ENCODE measurements around the gene CAP2.
"Not testable (repeated sequence)": the region's sequence is repeated elsewhere in the genome, so short reads cannot be mapped to it uniquely, and the experiment has no call there.

The CAP2 gene

DNA sequence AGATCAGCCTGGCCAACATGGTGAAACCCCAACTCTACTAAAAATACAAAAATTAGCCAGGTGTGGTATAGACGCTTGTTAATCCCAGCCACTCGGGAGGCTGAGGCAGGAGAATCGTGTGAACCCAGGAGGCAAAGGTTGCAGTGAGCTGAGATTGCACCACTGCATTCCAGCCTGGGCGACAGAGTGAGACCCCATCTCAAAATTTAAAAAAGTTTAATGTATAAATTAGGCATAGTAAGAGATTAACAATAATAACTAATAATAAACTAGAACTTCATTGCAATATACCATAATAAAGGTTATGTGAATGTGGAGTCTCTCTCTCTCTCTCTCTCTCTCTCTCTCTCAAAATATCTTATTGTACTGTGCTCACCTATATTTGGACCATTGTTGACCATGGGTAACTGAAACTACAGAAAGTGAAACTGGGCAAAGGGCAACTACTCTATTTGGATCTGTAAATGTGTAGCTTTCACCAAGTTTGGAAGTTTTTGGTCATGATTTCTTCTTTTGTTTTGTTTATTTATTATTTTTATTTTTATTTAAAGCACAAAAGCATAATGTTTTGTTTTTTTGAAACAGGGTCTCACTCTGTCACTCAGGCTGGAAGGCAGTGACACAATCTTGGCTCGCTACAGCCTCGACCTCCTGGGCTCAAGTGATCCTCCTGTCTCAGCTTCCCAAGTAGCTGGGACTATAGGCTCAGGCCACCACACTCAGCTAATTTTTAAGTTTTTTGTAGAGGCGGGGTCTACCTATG, 12.0 kb downstream of the CAP2 start:
- not testable (repeated sequence) for DNase-seq

DNA sequence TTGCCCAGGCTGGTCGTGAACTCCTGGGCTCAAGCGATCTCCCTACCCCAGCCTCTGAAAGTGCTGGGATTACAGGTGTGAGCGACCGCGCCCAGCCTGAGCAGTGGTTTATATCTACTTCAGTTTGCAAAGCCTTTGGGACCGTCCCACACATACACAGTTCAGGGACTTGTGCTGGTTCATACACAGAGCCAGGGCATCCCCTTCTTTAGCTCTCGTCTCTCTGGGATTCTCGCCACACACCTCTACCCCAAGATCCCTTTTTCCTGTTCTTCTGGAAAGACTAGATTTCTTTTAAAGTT, 12.5 kb downstream of the CAP2 start:
- DNase-seq: no peak

GRCh38 chr6:17408081-17408480, 14.7 kb downstream of the CAP2 start:
- DNase-seq: no peak

DNA sequence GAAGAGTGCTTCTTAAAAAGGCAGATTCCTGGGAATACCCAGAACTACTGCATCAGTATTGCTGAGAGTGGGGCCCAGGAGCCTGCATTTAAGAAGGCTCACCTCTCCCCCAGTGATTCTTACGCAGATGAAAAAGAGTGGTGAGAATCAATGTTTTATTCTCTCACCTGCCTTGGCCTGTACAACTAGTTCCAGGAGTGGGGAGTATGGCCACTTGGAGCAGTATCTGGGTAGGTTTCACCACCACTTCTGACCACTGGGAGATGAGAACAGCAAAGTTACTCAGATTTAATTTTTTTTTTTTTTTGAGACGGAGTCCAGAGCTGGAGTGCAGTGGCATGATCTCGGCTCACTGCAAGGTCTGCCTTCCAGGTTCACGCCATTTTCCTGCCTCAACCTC, 16.9 kb downstream of the CAP2 start:
- no peak for DNase-seq

DNA sequence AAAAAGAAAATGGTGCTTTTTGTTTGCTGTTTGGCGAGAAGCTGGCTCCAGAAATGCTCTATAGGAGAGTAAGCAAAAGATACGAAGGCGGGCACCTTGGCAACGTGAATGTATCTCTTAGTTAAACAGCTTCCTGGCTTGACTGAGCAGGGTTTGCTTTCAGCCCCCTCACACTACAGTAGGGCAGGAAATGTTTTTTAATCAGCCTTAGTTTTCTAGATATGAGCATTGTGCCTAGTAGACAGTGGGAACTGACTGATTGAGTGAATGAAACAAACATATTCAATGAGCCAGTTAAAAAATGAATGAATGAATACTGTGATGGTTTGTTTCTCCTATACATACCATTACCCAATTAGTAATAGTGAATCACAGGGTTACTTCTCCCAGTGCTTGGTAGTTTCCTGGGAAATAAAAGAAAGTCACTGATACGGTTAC, 19.9 kb downstream of the CAP2 start:
- DNase-seq: no peak

GRCh38 chr6:17414395-17414794, 21.0 kb downstream of the CAP2 start:
- not testable (repeated sequence) for DNase-seq

DNA sequence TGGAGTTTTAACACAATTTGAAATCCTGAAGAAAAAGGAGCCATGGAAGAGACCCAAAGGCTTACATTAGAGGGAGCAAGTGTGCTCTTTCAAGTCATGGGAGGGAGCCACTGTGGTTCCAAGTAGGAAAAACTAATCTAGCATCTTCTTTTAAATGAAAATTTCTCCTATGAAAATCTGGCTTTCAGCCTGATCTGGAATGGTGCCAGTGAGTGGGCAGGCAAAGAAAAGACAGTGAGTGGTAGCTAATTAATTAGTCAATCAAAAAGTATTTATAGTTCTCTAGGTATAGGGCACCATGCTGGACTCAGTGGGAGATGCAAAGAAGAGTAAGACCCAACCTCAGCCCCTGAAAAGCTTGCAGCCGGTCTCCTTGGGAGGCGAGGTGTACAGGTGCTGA, 21.9 kb downstream of the CAP2 start:
- no peak for DNase-seq

DNA sequence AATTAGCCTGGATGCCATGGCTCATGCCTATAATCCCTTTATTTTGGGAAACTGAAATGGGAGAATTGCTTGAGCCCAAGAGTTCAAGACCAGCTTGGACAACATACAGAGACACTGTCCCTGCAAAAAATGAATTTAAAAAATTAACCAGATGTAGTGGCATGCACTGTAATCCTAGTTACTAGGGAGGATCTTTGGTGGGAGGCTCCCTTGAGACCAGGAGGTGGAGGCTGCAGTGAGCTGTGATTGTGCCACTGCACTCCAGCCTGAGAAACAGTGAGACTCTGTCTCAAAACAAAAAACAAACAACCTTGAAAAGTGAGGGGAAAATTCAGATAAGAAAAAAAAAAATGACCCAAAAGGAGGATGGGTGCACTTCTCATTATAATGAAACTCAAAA, 23.4 kb downstream of the CAP2 start:
- no peak for DNase-seq

- no peak for DNase-seq
These were observed 24.4 kb downstream of the CAP2 start for GRCh38 chr6:17417817-17418216.

DNA sequence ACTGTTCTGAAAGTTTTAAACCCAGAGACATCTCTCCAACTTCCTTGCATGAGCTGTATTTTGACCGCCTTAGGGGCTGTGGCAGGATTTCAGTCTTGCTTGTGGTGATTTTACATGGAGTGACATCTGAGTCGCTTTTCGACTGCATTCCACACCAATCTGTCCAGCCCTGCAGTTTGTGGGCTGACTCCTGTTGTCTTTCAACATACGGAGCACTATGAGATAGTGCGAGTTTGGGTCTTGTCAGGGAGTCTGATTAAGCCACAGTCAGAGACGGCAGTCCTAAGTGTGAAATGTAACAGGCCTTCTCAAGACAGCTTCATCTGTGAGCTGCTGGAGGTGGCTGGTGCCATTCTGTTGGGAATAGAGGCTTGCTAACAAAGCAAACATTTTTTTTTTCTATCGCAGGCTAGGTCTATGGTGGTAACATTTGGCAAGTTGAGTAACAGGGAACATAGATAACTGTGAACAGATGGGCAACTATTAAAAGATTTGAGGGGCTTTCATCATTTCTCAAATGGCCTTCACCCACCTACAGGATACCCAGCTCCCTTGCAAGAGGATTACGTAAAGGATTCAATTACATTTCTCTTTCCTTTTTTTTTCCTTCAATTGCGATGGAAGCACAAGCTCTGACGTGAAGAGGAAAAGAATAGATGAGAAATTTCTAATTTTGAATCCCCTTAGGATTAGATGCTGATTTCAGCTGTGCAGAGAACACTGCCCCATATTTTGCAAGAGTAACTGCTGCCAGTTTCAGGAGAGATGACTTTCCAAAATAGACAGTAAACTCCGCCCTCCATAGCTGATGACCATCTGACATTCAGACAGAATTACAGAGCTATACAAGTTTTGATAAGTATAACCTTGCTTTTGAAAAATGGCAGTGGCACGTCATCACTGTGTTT, 25.1 kb downstream of the CAP2 start:
- DNase-seq: no peak

DNA sequence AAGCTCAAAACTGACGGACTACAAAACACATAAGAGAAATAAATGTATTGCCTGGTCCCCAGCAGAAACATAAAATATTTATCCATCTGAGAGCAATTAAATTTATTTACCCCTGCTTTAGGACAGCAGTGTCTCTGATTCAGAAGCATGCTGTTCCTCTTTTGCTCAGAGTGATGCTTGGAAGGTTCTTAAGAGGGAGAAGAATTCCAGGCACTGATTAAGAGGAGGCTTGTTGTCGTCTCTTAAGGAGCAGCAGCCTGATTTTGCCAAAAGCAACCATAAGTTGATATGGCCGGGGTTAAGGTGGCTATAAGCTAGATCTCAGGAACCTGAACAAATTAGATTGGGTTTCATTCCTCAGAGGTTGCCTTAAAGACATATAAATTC, 25.8 kb downstream of the CAP2 start:
- no peak for DNase-seq

DNA sequence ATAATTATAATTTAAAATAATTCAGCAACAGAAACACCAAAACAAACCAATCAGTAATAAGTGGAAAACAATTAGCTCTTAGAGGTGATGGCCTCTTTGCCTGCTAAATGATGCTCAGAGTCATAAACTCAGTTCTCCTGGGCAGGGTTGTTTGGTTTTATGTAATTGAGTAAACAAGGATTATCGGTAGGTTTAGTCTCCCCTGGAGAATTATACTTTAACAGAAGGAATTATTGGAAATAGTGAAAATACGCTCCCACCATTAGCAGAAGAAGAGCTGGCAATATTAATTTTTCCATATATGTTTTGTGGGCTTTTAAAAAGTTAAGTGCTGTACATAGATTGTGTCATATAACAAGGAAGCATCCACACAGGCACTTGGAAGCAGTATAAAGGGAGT, 27.0 kb downstream of the CAP2 start:
- no peak for DNase-seq

DNA sequence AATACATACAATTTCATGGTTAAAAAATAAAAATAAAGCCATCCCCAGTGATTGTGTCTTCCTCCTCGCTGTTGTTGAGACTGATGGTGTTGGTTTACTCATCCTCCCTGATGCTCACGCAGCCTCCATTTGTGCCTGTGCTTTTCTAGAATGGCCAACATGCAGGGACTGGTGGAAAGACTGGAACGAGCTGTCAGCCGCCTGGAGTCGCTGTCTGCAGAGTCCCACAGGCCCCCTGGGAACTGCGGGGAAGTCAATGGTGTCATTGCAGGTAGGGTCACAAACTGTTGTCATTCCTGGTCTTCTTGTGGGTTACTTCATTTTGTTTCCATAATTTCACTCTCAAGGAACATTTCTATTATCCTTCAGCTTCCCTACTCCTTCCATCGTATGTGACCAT, 28.0 kb downstream of the CAP2 start:
- no peak for DNase-seq

DNA sequence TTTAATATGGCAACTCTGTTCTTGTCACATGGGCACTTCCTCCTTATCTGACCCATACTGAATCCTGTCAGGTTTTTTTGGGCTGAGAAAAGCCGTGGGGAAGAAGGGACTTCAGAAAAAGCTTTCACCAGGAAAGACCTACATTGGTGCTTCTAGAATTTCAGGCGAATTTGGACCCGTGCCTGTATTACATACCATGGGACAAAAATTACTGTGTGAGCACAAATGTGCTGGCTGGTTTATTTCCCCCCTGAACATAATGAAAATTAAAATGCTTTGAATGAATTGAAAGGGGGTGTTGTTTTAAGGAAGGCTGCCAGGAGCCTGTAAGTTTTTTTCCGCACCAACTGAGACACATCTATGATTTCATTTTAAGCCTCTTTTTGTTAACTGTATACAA, 29.6 kb downstream of the CAP2 start:
- DNase-seq: no peak

- DNase-seq: no peak
These were observed 33.7 kb downstream of the CAP2 start for GRCh38 chr6:17427062-17427461.

DNA sequence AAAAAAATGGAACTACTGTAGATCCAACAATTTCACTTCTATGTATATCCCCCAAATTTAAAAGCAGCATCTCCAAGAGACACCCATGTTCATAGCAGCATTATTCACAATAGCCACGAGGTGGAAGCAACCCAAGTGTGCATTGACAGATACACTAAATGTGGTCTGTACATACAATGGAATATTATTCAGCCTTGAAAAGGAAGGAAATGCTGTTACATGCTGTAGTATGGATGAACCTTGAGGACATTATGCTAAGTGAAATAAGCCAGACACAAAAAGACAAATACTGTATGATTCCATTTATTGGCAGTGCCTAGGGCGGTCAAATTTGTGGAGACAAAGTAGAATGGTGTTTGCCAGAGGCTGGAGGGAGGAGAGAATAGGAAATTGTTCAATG, 34.2 kb downstream of the CAP2 start:
- no peak for DNase-seq

GRCh38 chr6:17428595-17429120, 35.3 kb downstream of the CAP2 start:
- not testable (repeated sequence) for DNase-seq

DNA sequence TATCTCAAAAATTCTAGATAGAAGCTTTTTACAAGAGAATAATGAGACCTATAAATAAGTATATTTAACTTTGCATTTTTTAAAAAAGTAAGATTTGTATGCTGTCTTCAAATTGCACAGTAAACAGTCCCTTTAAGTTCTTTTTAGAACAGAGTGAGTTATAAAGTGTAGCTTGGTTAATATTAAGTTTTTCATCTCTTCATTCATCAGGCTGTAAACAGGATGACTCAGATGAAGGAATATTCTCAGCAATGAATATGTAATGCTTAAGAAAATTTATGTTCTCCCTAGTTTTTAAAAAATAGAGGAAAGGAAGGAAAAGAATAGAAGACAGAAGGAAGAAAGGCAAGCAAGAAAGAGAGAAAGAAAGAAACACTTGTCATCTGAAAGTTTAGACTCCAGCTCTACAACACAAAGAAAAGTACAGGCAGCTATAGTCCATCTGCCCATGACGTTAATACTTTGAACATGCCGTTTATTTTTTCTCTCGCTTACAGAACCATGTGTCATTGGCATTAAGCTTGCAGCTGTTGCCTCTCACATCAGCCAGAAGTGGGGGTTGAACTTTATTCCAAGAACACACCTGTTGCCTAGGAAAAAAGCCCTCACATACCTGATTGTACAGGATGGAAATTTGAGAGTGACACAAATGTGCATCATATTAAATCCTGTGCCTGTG, 36.1 kb downstream of the CAP2 start:
- no peak for DNase-seq

GRCh38 chr6:17431581-17431980, 38.2 kb downstream of the CAP2 start:
- DNase-seq: no peak

DNA sequence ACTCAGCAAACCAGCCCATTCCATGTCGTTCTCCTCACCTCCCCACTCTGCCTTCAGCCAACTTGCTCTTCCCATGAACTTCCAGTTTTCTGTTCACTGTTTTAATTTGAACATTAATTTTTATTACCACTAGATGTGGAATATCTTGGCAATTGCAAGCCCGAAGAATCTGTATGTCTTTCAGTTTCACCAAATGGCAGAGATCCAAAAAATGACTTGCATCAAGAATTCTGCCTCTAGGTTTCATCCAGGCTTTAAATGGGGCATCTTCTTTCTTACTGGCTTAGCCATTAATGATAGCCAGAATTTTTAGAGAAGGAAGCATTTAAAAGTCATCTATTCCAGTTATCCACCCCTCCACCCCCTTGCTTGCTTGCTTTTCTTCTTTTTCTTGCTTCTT, 39.0 kb downstream of the CAP2 start:
- no peak for DNase-seq

- no peak for DNase-seq
These were observed 46.0 kb downstream of the CAP2 start for GRCh38 chr6:17439243-17439993.

DNA sequence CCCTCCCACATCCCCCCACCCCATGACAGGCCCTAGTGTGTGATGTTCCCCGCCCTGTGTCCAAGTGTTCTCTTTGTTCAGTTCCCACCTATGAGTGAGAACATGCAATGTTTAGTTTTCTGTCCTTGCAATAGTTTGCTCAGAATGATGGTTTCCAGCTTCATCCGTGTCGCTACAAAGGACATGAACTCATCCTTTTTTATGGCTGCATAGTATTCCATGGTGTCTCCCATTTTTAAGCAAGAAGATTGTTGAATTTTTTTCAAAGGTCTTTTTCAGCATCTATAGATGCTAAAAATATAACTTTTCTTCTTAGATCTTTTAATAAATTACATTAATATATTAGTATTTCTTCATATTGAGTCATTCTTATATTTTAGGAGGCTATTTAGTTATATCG, 47.4 kb downstream of the CAP2 start:
- not testable (repeated sequence) for DNase-seq

GRCh38 chr6:17442196-17442595, 48.8 kb downstream of the CAP2 start:
- DNase-seq: no peak
